A549 (cell line): ENCODE data around the gene TBX2.

Experiments
- CBX2 ChIP-seq: fragments of 200-600 bp; sonication (generic); IDR thresholded peaks from 2 replicates; pipeline ENCODE4 v1.6.1; 2016; ENCODE audit warnings: low read depth, mild to moderate bottlenecking, borderline replicate concordance
- CEBPB ChIP-seq, 2 experiments: fragments of >200 bp in 1 of 2; sonication (Bioruptor Twin) in 1 of 2; formaldehyde crosslinking in 1 of 2; IDR thresholded peaks; 2 replicates each; pipeline ENCODE4 v1.6.1; 2012 to 2016
- EHMT2 ChIP-seq: fragments of 200-600 bp; sonication (generic); IDR thresholded peaks from 2 replicates; pipeline ENCODE4 v1.6.1; 2016; ENCODE audit warnings: antibody characterized with exemption, low read depth, mild to moderate bottlenecking, moderate library complexity
- EP300 ChIP-seq, 2 experiments: fragments of >200 bp; sonication (Bioruptor Twin); formaldehyde crosslinking; IDR thresholded peaks; 2 replicates in 1 of 2; 3 replicates in 1 of 2; pipeline ENCODE4 v1.6.1; 2016 to 2017
- JUN ChIP-seq, 2 experiments: fragments of >200 bp; sonication (Bioruptor Twin); formaldehyde crosslinking; IDR thresholded peaks; 2 replicates in 1 of 2; 3 replicates in 1 of 2; pipeline ENCODE4 v1.6.1; 2016 to 2017
- MAX ChIP-seq: IDR thresholded peaks from 2 replicates; pipeline ENCODE4 v1.6.1; 2012
- NPAS2 ChIP-seq: fragments of 250-450 bp; sonication (Bioruptor Pico); IDR thresholded peaks from 2 replicates; pipeline ENCODE4 v1.8.0; 2022; ENCODE audit warnings: mild to moderate bottlenecking, moderate library complexity, borderline replicate concordance
- NR3C1 ChIP-seq: fragments of >200 bp; sonication (Bioruptor Twin); formaldehyde crosslinking; IDR thresholded peaks from 3 replicates; pipeline ENCODE4 v1.6.1; 2017
- POLR2A ChIP-seq: IDR thresholded peaks from 2 replicates; pipeline ENCODE4 v1.6.1; 2012; ENCODE audit warnings: mild to moderate bottlenecking, low read length
- RAD21 ChIP-seq, 2 experiments: fragments of >200 bp in 1 of 2; sonication (Bioruptor Twin) in 1 of 2; formaldehyde crosslinking in 1 of 2; IDR thresholded peaks in 1 of 2; conservative IDR thresholded peaks in 1 of 2; 2 replicates in 1 of 2; 3 replicates in 1 of 2; pipeline ENCODE4 v1.6.1; 2012 to 2018; ENCODE audit warnings: inconsistent platforms in 1 of 2
- REST ChIP-seq: fragments of 200-600 bp; sonication (generic); IDR thresholded peaks from 2 replicates; pipeline ENCODE4 v1.6.1; 2016; ENCODE audit warnings: antibody characterized with exemption, mild to moderate bottlenecking, moderate library complexity
- RFX5 ChIP-seq: fragments of 450-650 bp; IDR thresholded peaks from 2 replicates; pipeline ENCODE4 v1.7.1; 2014; ENCODE audit warnings: antibody characterized with exemption, mild to moderate bottlenecking, moderate library complexity
- TF ChIP-seq, protein P1 (sequence below): fragments of >200 bp; sonication (Bioruptor Twin); formaldehyde crosslinking; IDR thresholded peaks from 3 replicates; pipeline ENCODE4 v1.5.1; 2016
- TF ChIP-seq, protein P2 (sequence below): fragments of 450-650 bp; IDR thresholded peaks from 2 replicates; pipeline ENCODE4 v1.6.1; 2014; ENCODE audit warnings: antibody characterized with exemption

GRCh38 chr17:61386251-61386650, 13.4 kb upstream of the TBX2 start:
- no peak for TF ChIP-seq POLR2A
- no peak for TF ChIP-seq RAD21 (conservative IDR thresholded peaks at IDR 0.05 in 1 of 2, IDR thresholded peaks at IDR 0.05 in 1 of 2)
- no peak for TF ChIP-seq RFX5
- TF ChIP-seq, protein P1, sequence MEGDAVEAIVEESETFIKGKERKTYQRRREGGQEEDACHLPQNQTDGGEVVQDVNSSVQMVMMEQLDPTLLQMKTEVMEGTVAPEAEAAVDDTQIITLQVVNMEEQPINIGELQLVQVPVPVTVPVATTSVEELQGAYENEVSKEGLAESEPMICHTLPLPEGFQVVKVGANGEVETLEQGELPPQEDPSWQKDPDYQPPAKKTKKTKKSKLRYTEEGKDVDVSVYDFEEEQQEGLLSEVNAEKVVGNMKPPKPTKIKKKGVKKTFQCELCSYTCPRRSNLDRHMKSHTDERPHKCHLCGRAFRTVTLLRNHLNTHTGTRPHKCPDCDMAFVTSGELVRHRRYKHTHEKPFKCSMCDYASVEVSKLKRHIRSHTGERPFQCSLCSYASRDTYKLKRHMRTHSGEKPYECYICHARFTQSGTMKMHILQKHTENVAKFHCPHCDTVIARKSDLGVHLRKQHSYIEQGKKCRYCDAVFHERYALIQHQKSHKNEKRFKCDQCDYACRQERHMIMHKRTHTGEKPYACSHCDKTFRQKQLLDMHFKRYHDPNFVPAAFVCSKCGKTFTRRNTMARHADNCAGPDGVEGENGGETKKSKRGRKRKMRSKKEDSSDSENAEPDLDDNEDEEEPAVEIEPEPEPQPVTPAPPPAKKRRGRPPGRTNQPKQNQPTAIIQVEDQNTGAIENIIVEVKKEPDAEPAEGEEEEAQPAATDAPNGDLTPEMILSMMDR, result no peak
- TF ChIP-seq CEBPB (IDR thresholded peaks at IDR 0.05), result no peak
- no peak for TF ChIP-seq MAX
- TF ChIP-seq EHMT2, result no peak
- TF ChIP-seq, protein P2, sequence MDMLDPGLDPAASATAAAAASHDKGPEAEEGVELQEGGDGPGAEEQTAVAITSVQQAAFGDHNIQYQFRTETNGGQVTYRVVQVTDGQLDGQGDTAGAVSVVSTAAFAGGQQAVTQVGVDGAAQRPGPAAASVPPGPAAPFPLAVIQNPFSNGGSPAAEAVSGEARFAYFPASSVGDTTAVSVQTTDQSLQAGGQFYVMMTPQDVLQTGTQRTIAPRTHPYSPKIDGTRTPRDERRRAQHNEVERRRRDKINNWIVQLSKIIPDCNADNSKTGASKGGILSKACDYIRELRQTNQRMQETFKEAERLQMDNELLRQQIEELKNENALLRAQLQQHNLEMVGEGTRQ, result no peak
- no peak for TF ChIP-seq NPAS2 (CRISPR knock-in tag)
- no peak for TF ChIP-seq CBX2
- TF ChIP-seq REST, result no peak
- TF ChIP-seq EP300 (IDR thresholded peaks at IDR 0.05), result no peak
- TF ChIP-seq JUN (IDR thresholded peaks at IDR 0.05), result no peak
- TF ChIP-seq NR3C1, result no peak
